HK-2 (cell line): ENCODE measurements around the gene LCP2.

ENCODE experiments used
- DNase-seq: peaks from one replicate; pipeline ENCODE4 v3.0.0-alpha.2; 2018; ENCODE audit not compliant: unreplicated experiment

LCP2 gene

GRCh38 chr5:170297589-170298462, at the start of gene LCP2:
TSS of gene LCP2 (minus strand) at chr5:170297777. CDS start at chr5:170297611, 166 bp downstream.
- no peak for DNase-seq

- no peak for DNase-seq
These were observed 49.5 kb upstream of the LCP2 start for GRCh38 chr5:170347022-170347567.

GRCh38 chr5:170345971-170346370, 48.4 kb upstream of the LCP2 start:
- no peak for DNase-seq

GRCh38 chr5:170343177-170343576, 45.6 kb upstream of the LCP2 start:
- no peak for DNase-seq

- DNase-seq: no peak
These were observed 44.7 kb upstream of the LCP2 start for GRCh38 chr5:170342153-170342725.

GRCh38 chr5:170341545-170341944, 44.0 kb upstream of the LCP2 start:
- no peak for DNase-seq

GRCh38 chr5:170339780-170340167, 42.2 kb upstream of the LCP2 start:
- DNase-seq: no peak

GRCh38 chr5:170338933-170339779, 41.6 kb upstream of the LCP2 start:
- DNase-seq: no peak

GRCh38 chr5:170338291-170338690, 40.7 kb upstream of the LCP2 start:
- DNase-seq: no peak

- DNase-seq: no peak
These were observed 39.6 kb upstream of the LCP2 start for GRCh38 chr5:170337045-170337733.

GRCh38 chr5:170336065-170336464, 38.5 kb upstream of the LCP2 start:
- no peak for DNase-seq

- no peak for DNase-seq
These were observed 37.0 kb upstream of the LCP2 start for GRCh38 chr5:170334626-170335025.

GRCh38 chr5:170333161-170333910, 35.8 kb upstream of the LCP2 start:
- no peak for DNase-seq

- DNase-seq: no peak
These were observed 34.5 kb upstream of the LCP2 start for GRCh38 chr5:170332058-170332457.

GRCh38 chr5:170330568-170331054, 33.0 kb upstream of the LCP2 start:
- DNase-seq: no peak

GRCh38 chr5:170329524-170329923, 31.9 kb upstream of the LCP2 start:
- DNase-seq: no peak

GRCh38 chr5:170327829-170328228, 30.3 kb upstream of the LCP2 start:
- no peak for DNase-seq

- DNase-seq: no peak
These were observed 29.6 kb upstream of the LCP2 start for GRCh38 chr5:170327168-170327567.

GRCh38 chr5:170319301-170319700, 21.7 kb upstream of the LCP2 start:
- no peak for DNase-seq

- no peak for DNase-seq
These were observed 19.9 kb upstream of the LCP2 start for GRCh38 chr5:170317499-170317898.

- DNase-seq: no peak
These were observed 19.4 kb upstream of the LCP2 start for GRCh38 chr5:170316937-170317336.
